HCT116 (cell line): ENCODE measurements around the gene HOXB13. TPM values are rescaled to one million over a fixed set of nuclear protein-coding genes. Genes with fewer than 3 reads are reported as not detected.

ENCODE experiments used
- ATAC-seq: fragments of 200-7000 bp; cut with Tn5 transposase; 2 replicates; pipeline ENCODE4 v1.9.1; 2020; ENCODE audit warnings: mild to moderate bottlenecking, moderate library complexity
- BruUV-seq: library from RNA; stranded (reverse); fragments of 400-500 nt; replicated peaks from 2 replicates; lab custom pipeline; 2021; lab: Mats Ljungman, UMichigan
- CTCF ChIA-PET: fragments of 300-600 bp; sonication (Branson Sonifier 250); formaldehyde crosslinking; loops from one replicate; lab custom pipeline; 2021; ENCODE audit warnings: antibody characterized with exemption; lab: Charles Lee
- POLR2A ChIA-PET: fragments of 300-600, 350-600 bp; sonication (Branson Sonifier 250); formaldehyde crosslinking; loops from one replicate; lab custom pipeline; 2021; ENCODE audit warnings: antibody characterized with exemption; lab: Charles Lee
- RAD21 ChIA-PET, 2 experiments: fragments of 300-600 bp; sonication (Branson Sonifier 250); formaldehyde crosslinking; loops; one replicate each; lab custom pipeline; 2023; ENCODE audit warnings: low total read pairs in 2 of 2; ENCODE audit not compliant: uncharacterized antibody in 2 of 2, unreplicated experiment in 2 of 2, low non-redundant PET in 1 of 2; lab: Charles Lee
- DNase-seq: peaks from one replicate; pipeline ENCODE4 v3.0.0-alpha.2; 2010; ENCODE audit warnings: low read depth, low spot score
- H2AFZ ChIP-seq: fragments of 200-600 bp; shearing (Covaris generic), sonication (generic); 2 replicates; pipeline ENCODE4 v1.6.1; 2017; ENCODE audit warnings: low read depth, mixed run types, mixed read lengths, antibody characterized with exemption, low read length; ENCODE audit not compliant: poor library complexity, severe bottlenecking
- H3K27ac ChIP-seq: 2 replicates; pipeline ENCODE4 v1.5.1; 2012; ENCODE audit warnings: low read depth, low read length
- H3K27me3 ChIP-seq: fragments of 200-600 bp; sonication (generic); 2 replicates; pipeline ENCODE4 v1.6.1; 2016; ENCODE audit warnings: mixed run types, low read length, mixed read lengths; ENCODE audit not compliant: insufficient read depth
- H3K36me3 ChIP-seq, 2 experiments: fragments of 200-500 bp in 1 of 2; fragments of 200-600 bp in 1 of 2; sonication (Bioruptor generic) in 1 of 2; sonication (generic) in 1 of 2; 2 replicates each; pipeline versions ENCODE4 v1.5.1 to v1.6.1; 2014 to 2016; ENCODE audit warnings: low read length in 2 of 2, inconsistent platforms in 1 of 2, mixed read lengths in 1 of 2, mixed run types in 1 of 2; ENCODE audit not compliant: insufficient read depth in 2 of 2, control insufficient read depth in 1 of 2
- H3K4me1 ChIP-seq, 2 experiments: fragments of 200-600 bp in 1 of 2; sonication (generic) in 1 of 2; 2 replicates each; pipeline versions ENCODE4 v1.5.1 to v1.6.1; 2012 to 2017; ENCODE audit warnings: low read length in 2 of 2, inconsistent platforms in 1 of 2, mild to moderate bottlenecking in 1 of 2, mixed read lengths in 1 of 2, mixed run types in 1 of 2, moderate library complexity in 1 of 2; ENCODE audit not compliant: insufficient read depth in 2 of 2, control insufficient read depth in 1 of 2
- H3K4me2 ChIP-seq: fragments of 200-600 bp; sonication (generic); 2 replicates; pipeline ENCODE4 v1.6.1; 2017; ENCODE audit warnings: mixed run types, low read length, mixed read lengths
- H3K4me3 ChIP-seq, 2 experiments: fragments of 200-600 bp in 1 of 2; sonication (generic) in 1 of 2; replicated peaks in 1 of 2; 2 replicates each; pipeline ENCODE4 v1.5.1; 2011 to 2016; ENCODE audit warnings: low read length in 2 of 2, control low read depth in 1 of 2, low read depth in 1 of 2, mild to moderate bottlenecking in 1 of 2, mixed read lengths in 1 of 2, mixed run types in 1 of 2
- H3K79me2 ChIP-seq: fragments of 200-600 bp; sonication (generic); 2 replicates; pipeline ENCODE4 v1.6.1; 2017; ENCODE audit warnings: mild to moderate bottlenecking, mixed run types, low read length, moderate library complexity, mixed read lengths; ENCODE audit not compliant: insufficient read depth
- H3K9ac ChIP-seq: fragments of 200-600 bp; sonication (generic); 2 replicates; pipeline ENCODE4 v1.6.1; 2016; ENCODE audit warnings: low read length, mixed read lengths
- H3K9me2 ChIP-seq: fragments of 200-600 bp; sonication (generic), shearing (Covaris generic); 2 replicates; pipeline ENCODE4 v1.6.1; 2017; ENCODE audit warnings: mixed run types, mild to moderate bottlenecking, moderate library complexity; ENCODE audit not compliant: insufficient read depth
- H3K9me3 ChIP-seq, 2 experiments: fragments of 200-500 bp in 1 of 2; fragments of 200-600 bp in 1 of 2; sonication (Bioruptor generic) in 1 of 2; sonication (generic) in 1 of 2; 2 replicates each; pipeline ENCODE4 v1.6.1; 2014 to 2017; ENCODE audit warnings: low read length in 2 of 2, mixed read lengths in 2 of 2, inconsistent platforms in 1 of 2, low read depth in 1 of 2, mild to moderate bottlenecking in 1 of 2, mixed run types in 1 of 2, moderate library complexity in 1 of 2; ENCODE audit not compliant: control insufficient read depth in 1 of 2, insufficient read depth in 1 of 2
- H4K20me1 ChIP-seq: fragments of 200-600 bp; sonication (generic), shearing (Covaris generic); 2 replicates; pipeline ENCODE4 v1.6.1; 2017; ENCODE audit warnings: mixed run types, mild to moderate bottlenecking, moderate library complexity; ENCODE audit not compliant: insufficient read depth
- ATF3 ChIP-seq: IDR thresholded peaks from 2 replicates; pipeline ENCODE4 v1.6.1; 2012
- CBX3 ChIP-seq: IDR thresholded peaks from 2 replicates; pipeline ENCODE4 v1.6.1; 2012; ENCODE audit warnings: low read depth
- CEBPB ChIP-seq: IDR thresholded peaks from 2 replicates; pipeline ENCODE4 v1.6.1; 2012; ENCODE audit warnings: low read depth
- CTCF ChIP-seq, 3 experiments: fragments of 200-600 bp in 1 of 3; sonication (generic) in 1 of 3; IDR thresholded peaks in 2 of 3; conservative IDR thresholded peaks in 1 of 3; 2 replicates each; pipeline ENCODE4 v1.5.1; 2012 to 2017; ENCODE audit warnings: low read depth in 2 of 3, low read length in 2 of 3, antibody characterized with exemption in 1 of 3, borderline replicate concordance in 1 of 3, control low read depth in 1 of 3, mild to moderate bottlenecking in 1 of 3, mixed read lengths in 1 of 3, mixed run types in 1 of 3, moderate library complexity in 1 of 3; ENCODE audit not compliant: insufficient read depth in 1 of 3
- EGR1 ChIP-seq: IDR thresholded peaks from 2 replicates; pipeline ENCODE4 v1.6.1; 2012; ENCODE audit warnings: low read depth
- ELF1 ChIP-seq: IDR thresholded peaks from 2 replicates; pipeline ENCODE4 v1.6.1; 2012; ENCODE audit warnings: low read depth, borderline replicate concordance
- EZH2 ChIP-seq: fragments of 200-600 bp; sonication (generic); IDR thresholded peaks from 2 replicates; pipeline ENCODE4 v1.6.1; 2017; ENCODE audit warnings: antibody characterized with exemption, mixed run types
- FOSL1 ChIP-seq: IDR thresholded peaks from 2 replicates; pipeline ENCODE4 v1.6.1; 2012; ENCODE audit warnings: low read depth
- JUND ChIP-seq: IDR thresholded peaks from 2 replicates; pipeline ENCODE4 v1.6.1; 2012
- MAX ChIP-seq: IDR thresholded peaks from 2 replicates; pipeline ENCODE4 v1.6.1; 2012
- POLR2AphosphoS5 ChIP-seq: IDR thresholded peaks from 2 replicates; pipeline ENCODE4 v1.6.1; 2011; ENCODE audit warnings: mild to moderate bottlenecking, low read depth, low read length, moderate library complexity
- RAD21 ChIP-seq: IDR thresholded peaks from 2 replicates; pipeline ENCODE4 v1.6.1; 2012; ENCODE audit warnings: low read depth, mild to moderate bottlenecking
- REST ChIP-seq: IDR thresholded peaks from 2 replicates; pipeline ENCODE4 v1.6.1; 2012; ENCODE audit warnings: low read depth
- SIN3A ChIP-seq: IDR thresholded peaks from 2 replicates; pipeline ENCODE4 v1.6.1; 2012; ENCODE audit warnings: low read depth
- SP1 ChIP-seq: IDR thresholded peaks from 2 replicates; pipeline ENCODE4 v1.6.1; 2012; ENCODE audit warnings: low read depth
- SRF ChIP-seq: IDR thresholded peaks from 2 replicates; pipeline ENCODE4 v1.6.1; 2012; ENCODE audit warnings: low read depth
- YY1 ChIP-seq: IDR thresholded peaks from 2 replicates; pipeline ENCODE4 v1.6.1; 2011; ENCODE audit warnings: low read length, low read depth, moderate library complexity, mild to moderate bottlenecking; ENCODE audit not compliant: insufficient replicate concordance; ENCODE audit errors: extremely low read depth
- ZBTB33 ChIP-seq: IDR thresholded peaks from 2 replicates; pipeline ENCODE4 v1.6.1; 2011; ENCODE audit warnings: mild to moderate bottlenecking, low read length, moderate library complexity; ENCODE audit not compliant: insufficient replicate concordance; ENCODE audit errors: extremely low read depth
- intact Hi-C: fragments of 100-400 bp; cut with micrococcal nuclease; formaldehyde crosslinking; loops from 2 replicates; pipeline ENCODE4 v1.10.0; 2022
- total RNA-seq: library from RNA; stranded (reverse); gene quantifications from one replicate; pipeline ENCODE4 v1.2.1, GENCODE V29; 2021; ENCODE audit not compliant: unreplicated experiment

Gene HOXB13
- total RNA-seq, 1 experiment from 2014 or later, result 7.8 TPM

GRCh38 chr17:48737330-48738043, 8.9 kb upstream of the HOXB13 start:
- no TSS peak for BruUV-seq
- ChIA-PET RAD21 (no interaction called here), CTCF (interaction anchor here (1.6 to 1.8 kb wide), 3 partner anchors 14 to 142 kb away, joined by 4 to 9 read pairs (median 6); partner anchors contain the start of gene PRAC2), POLR2A (no interaction called here)
- no peak for ATAC-seq
- Histone ChIP-seq H3K4me2 (no peak overlapping the region), H2AFZ (no peak overlapping the region), H3K9ac (no peak overlapping the region), H3K36me3 (no peaks in the 10 kb centered on the region), H3K79me2 (no peaks in the 10 kb centered on the region), H3K27me3 (peaks cover 44% of the 10 kb centered on the region; the same call in 1 of the 2 replicates), H3K4me3 (no peak overlapping the region), H3K4me1 (no peaks in the 10 kb centered on the region), H3K9me3 (no peaks in the 10 kb centered on the region), H3K27ac (no peak overlapping the region), H4K20me1 (no peaks in the 10 kb centered on the region), H3K9me2 (no peaks in the 10 kb centered on the region)
- intact Hi-C loops, result no loop called here
- TF ChIP-seq REST (no peak), POLR2AphosphoS5 (no peak), SP1 (no peak), FOSL1 (no peak), ELF1 (no peak), JUND (no peak), RAD21 (no peak), SIN3A (no peak), ZBTB33 (no peak), CBX3 (no peak), MAX (no peak), CEBPB (no peak), EZH2 (no peak), EGR1 (no peak), SRF (no peak), CTCF (IDR thresholded peaks at IDR 0.05 in 2 of 3, conservative IDR thresholded peaks at IDR 0.05 in 1 of 3; ENCODE audit: borderline replicate concordance in 1 of 3, insufficient read depth in 1 of 3, low read depth in 2 of 3, low read length in 2 of 3) (no peak), ATF3 (no peak), YY1 (no peak)
- no peak for DNase-seq
